ENCODE measurements around the gene C8G.

DNA sequence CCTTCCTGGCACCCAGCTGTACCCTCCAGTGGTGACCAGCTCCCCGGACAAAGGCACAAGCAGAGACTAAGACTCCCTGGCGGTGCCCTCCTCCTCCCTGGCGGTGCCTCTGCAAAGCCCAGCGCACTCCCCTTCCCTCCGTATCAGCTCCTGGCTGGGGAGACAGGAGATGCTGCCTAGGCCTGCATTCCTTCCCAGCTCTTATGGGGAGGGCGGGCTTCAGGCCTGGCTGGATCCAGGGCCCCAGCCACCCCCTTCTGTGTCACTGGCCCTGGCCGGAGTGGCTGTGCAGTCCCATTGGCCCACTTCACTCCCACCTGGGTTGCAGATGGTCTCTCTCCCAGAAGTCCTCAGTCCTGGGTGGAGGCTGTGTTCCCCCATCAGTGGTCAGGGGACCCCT is 13.4 kb downstream of the C8G start:
- TF ChIP-seq POLR2A (IDR thresholded peaks at IDR 0.05; ENCODE audit: low read depth, low read length) (no peak), POLR2AphosphoS5 (IDR thresholded peaks at IDR 0.05; ENCODE audit: low read depth, low read length) (no peak), TAF1 (IDR thresholded peaks at IDR 0.05; ENCODE audit: borderline replicate concordance, low read depth, low read length) (no peak)
